GM18499 (cell line): Measurements from ENCODE around the gene SPARCL1.

Source experiments
- ATAC-seq: cut with Tn5 transposase; IDR thresholded peaks from one replicate; pipeline ENCODE4 v1.9.1; 2021; ENCODE audit warnings: moderate number of reproducible peaks; ENCODE audit not compliant: insufficient read depth, unreplicated experiment

SPARCL1 gene

DNA sequence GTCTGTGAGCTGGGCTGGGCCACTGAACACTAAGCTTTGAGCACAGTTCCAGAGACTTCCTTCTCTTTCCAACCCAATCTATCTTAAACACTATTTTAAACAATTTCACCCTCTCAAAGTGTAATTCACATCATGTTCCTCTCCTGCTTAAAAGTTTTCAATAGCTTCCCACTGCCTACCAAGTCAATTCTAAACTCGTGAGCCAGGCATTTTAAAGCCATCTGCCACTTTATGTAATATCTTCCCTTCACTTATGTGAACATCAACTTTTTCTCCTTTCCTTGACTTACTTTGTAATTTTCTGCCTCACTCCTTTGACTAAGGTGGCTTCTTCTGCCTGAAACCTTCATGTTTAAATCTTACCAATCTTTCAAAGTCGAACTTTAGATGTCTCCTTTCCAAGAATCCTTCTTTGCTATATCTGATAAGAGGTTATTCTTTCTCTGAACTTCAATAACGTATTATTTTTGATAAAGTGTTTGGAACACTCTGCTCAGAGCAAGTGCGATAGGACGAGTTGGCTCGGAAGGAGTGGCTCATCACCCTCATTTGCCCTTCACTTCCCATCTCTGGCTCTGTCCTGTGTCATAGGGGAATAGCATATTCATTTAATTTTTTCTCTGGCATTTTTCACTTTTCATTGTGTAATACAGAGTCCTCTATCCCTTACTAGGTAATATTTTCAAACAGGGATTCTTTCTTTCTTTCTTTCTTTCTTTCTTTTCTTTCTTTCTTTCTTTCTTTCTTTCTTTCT lies 13.0 kb upstream of the SPARCL1 start:
- no peak for ATAC-seq

DNA sequence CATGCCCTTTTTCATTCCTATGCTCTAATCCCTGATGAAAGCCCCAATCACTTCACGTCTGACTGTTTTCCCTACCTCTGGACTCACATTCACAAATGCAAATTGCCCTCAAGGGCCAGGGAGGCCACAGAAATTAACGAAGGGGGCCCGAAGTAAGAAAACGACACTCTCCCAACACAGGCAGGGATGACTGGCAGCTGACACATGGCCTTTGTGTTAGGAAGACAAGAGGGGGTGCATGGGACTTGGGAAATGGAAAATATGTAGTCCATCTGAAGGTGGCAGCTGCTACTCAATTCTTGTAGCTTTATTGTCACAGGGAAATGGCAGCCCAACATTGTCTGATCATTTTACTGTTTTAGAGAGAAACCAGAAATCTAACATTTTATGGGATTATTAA lies 12.3 kb upstream of the SPARCL1 start:
- no peak for ATAC-seq

DNA sequence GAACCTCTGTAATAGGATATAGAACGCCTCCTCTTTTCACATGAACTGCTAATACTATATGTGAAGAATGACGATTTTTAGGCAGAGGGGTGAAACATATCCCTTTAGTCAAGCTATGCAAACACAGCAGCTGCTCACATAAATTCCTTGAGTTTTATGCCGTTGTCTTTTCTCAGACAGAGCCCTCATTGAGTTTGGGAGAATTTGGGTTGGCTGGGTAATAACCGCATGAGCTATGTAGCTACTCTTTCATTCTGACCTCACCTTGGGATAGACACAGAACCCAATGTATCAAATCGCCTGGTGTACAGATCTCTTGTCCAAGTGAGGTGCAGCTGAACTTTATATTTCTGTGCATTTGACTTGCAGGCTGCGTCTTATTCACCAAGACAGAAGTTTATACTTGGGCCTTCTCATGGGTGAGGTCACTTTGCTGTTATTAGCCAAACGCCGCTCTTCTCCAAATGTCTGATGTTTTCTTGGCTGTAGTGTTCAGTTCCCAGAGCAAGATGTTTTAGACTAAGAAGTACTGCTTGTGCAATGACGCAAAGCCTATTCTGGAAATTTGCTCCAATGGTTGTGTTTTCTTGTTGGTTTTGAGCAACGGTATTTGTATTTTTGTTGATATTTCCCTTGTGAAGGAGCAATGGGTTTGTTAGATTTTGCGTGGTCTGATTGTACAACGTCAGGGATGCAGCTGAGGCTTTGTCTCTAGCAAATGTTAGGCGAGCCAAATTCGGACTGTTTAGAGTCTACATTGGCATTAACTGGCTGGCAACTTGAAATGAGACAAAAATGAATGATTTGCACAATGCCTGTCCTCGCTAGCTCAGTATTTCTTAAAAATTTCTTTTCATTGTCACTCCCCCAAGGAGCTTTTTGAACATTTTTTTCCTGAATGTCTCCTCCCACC lies 11.2 kb upstream of the SPARCL1 start:
- no peak for ATAC-seq

DNA sequence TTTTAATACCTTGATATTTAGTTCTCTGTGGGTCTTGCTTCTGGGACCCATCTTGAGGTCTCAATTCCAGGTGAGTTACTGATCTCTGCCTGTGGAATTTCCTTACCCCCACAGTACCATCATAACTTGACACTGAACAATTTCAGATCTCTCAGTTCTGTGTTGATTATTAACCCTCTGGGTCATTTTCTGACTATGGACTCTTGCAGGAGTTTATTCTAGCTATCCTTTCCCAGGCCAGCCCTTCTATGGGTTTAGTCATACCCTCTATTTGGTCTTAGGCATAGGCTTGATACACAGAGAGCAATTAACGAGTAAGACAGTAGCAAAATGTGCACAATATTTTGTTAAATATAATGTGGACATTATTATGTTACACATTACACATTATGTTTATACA lies 3.7 kb upstream of the SPARCL1 start:
- no peak for ATAC-seq

DNA sequence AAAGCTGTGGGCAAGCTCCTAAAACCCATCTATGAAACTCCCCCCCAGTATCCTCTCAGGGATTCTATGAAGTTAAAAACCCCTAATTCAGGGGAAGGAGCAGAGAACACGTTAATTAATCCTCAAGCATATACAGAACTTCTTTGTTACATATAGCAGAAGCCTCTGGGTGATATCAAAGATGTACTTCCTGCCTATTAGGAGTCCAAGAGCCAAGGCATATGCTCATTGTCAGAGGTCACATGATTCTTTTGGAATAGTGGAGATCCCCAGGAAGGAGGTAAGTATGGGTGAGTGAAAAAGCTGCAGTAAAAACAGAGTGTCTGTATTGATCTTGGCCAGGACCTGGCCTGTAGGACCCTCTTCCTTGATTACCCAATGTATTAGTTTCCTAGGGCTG lies 2.9 kb upstream of the SPARCL1 start:
- no peak for ATAC-seq

DNA sequence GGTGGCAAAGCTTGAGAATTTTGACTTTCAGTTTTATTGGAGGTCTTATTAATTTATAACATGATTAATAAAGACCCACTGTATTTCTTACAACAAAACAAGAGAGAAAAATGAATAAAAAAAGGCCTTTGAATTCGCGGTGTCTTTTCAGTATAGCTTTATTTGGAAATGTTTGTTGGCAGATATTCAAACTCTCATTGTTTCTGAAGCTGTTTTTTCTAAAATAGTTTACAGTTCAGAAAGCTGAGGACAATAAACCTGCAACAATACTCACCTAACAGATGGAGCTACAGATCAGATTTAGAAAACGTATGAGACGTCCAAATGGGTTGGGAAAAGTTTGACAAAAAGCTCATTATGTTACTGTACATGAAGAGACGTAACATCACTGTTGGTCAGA lies 2.4 kb upstream of the SPARCL1 start:
- no peak for ATAC-seq

DNA sequence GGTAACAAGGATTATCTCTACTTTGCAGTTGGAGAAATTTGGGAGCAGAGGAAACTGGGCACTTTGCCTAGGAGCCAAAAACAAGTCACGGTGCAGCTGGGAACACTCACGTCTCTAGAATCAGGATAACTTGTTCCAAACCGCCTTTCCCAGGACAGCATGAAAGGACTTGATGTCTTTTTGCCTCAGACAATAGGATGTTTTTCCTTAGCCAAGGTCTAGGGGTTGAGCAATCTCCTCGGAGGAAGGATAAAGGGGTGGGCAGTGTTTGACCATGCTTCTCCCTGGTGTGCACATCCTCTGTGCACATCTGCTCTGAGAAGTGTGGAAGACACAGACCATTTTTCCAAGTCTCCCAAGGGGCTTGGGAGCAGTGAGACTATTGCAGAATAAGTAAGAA lies 1.7 kb upstream of the SPARCL1 start:
- no peak for ATAC-seq

DNA sequence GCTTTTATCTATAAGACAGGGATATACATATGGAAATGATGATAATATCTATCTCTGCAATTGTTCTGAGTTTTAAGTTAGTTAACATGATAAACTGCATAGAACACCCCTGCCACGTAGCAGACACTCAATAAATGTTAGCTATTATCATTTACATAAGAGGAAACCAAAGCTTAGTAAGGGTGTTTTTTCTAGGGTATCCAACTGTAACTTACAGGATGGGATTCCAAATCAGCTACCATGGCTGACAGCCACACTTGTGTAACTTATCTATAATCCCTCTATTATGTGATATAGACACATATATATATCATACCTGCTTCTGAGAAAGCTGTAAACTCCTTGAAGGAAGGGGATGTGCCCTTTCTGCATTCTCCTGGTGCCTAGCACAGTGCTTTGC lies 1.1 kb upstream of the SPARCL1 start:
- no peak for ATAC-seq

DNA sequence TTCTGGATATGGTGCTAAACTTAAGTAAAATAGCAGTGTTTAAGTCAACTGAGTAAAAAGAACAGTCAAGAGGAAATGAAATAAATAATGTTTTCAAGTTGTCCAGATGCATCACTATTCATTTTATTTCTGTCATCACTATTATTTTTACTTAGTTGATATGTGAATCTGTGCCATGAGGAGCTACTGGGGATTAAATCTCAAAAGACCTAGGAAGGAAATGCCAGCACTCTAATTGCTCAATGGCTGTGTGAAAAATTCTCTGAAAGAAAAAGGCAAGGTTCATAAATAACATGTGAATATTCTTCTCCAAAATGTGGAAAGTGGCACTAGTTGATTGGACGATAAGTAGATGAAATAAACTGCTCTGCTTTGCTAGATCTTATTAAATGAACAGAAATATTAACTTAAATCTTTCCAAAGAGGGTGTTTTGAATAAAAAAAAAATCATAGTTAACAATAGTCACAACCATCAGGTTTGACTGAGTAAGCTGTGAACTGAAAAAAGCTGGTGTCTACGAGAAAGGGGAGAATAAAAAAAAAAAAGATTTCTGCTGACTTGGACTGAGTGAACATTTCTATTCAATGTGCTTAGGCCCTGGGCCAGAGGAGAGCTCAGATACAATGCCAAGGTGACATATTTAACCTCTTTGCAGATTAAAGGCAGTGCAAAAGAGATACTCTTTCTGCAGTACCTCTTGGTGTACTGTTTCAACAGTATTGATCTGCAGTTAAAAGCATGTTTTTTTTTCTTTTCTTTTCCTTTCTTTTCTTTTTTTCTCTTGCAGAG lies 1.6 kb downstream of the SPARCL1 start:
- no peak for ATAC-seq

DNA sequence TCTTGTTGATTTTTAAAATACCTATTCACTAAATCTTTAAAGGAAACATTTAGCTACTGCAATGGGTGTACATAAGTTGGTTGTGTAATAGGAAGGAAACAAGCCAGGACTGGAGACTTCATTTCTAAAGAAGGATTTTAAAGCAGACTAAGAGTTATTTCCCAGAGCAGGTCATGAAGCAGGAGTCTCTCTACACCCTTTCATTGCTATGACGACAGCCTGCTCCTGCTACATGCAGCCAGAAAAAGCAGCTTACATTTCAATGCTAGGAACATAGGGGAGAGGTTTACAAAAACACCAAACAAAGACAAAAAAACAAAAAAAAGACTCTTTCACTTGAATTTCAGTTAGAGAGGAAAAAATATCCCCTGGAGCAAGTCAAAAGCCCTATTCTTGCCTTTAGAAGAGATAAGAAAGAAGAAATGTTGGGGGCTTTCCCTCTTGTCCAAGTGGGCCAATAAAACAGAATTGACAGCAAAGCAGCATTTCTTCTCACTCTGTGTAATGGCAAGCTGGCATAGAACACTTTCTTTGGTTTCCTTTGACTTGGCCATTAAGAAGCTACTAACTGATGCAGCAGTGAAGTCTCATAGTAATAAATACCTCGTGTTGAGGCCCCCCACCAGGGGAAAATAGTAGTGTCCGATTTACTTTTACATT lies 3.4 kb downstream of the SPARCL1 start:
- no peak for ATAC-seq

DNA sequence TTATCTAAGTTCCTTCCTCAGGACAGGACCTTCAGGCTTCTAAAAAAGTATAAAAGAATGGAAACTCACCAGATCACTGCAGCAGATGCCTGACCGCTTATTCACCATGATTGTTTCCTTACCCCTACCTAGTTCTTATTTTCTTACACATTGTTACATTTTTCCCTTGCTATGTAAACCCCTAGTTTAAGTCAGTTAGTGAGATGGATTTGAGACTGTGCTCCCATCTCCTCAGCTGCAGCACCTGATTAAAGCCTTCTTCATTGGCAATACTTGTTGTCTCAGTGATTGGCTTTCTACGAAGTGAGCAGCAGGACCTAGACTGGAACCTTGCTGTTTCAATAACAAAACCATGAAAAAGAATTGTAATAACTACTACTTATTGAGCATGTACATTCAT lies 4.7 kb downstream of the SPARCL1 start:
- no peak for ATAC-seq

DNA sequence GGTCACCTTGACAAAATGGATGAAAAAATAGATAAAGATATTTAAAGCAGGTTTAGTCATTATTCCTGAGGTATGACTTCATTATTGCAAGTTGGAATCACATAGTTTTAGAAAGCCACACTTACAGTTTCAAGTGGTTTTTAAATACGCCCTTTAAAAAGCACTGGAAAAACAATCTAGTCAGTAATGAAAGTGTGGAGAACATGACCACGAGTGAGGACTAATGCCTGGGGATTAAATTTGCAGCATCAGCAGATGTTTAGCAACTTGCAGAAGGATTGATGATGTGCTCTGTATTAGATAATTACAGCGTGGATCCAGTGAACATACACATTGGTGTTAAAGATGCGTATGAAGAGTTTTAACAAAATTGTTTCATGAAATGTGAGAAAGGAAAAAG lies 5.9 kb downstream of the SPARCL1 start:
- no peak for ATAC-seq

DNA sequence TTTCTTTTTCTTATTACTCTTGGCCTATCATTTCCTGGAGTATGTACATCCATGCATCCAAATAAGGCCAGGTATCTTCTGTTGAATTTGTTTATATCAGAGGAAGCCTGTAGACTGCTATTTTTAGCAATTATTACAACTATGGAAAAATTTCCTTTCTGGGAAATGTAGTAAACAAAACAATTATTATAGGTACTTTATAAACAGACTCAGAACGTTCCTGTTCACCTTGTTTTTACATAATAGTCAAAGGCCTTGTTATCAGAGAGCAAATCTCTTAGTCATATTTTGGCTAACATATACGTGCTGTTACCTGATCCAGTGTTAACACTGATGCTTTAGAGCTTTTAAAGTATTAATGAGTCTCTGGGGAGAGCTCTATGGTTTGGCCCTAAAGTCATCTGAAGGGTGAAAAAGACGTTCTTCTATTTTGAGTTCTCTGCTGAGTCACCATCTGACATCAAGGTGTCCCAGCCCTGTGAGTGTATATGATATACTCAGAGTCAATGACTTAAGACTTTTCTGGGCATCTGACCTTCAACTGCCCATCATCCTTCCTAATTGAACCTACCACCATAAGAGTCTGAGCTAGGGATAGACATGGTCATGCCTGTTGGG lies 7.3 kb downstream of the SPARCL1 start:
- no peak for ATAC-seq

DNA sequence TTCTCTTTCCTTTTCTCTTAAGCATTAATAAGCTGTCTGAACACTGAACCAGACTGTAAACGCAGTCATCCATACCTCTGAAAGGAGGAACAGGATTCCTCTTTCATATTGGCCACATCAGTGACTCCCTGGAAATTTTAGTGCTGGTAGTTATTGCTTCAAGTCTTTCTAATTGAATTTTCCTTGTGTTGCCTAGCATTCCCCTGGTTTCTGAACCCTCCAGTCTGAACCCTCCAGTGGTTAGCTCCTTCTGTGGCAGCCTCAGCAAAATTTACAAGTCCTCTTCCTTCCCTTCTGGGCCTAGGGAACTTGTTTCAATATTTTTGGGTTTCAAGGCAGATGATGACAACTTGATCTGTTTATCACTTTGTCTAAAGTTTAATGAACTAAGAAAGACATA lies 7.9 kb downstream of the SPARCL1 start:
- ATAC-seq = no peak

DNA sequence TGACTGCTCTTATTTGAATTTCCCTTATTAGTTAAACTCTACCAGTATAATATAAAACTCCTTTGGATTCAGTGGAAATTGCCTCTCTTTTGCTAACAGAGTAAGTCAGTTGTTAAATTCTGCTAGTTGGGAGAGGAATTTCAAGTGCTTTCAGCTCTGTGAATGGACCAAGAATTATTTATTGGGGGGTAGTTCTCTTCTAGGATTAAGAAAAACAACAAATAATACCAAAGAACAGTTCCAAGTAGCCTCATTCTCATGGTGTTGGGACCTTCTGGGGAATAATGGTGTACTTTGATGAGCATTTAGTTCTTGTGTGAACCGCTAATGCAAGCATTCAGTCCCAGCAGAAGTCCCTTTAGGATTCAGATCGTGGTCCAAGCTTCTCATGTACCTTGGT lies 11.6 kb downstream of the SPARCL1 start:
- no peak for ATAC-seq

DNA sequence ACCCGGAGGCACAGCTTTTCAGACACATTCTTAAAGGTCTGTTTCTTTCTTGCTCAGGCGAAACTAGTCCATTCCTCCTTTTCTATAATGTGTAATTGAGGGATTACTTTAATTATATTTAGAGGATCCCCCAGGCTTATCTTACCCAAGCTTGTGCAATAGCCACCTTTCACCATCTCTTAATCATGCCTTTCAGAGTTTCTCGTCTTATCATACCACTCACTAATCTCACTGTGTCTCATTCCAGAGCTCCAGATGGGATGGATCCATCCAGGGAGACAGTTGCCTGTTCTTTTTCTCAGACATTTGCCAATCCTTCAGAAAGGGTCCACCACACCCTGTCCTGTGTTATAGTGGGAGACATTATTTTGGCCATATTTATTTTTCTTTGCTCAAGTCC lies 12.5 kb downstream of the SPARCL1 start:
- no peak for ATAC-seq

DNA sequence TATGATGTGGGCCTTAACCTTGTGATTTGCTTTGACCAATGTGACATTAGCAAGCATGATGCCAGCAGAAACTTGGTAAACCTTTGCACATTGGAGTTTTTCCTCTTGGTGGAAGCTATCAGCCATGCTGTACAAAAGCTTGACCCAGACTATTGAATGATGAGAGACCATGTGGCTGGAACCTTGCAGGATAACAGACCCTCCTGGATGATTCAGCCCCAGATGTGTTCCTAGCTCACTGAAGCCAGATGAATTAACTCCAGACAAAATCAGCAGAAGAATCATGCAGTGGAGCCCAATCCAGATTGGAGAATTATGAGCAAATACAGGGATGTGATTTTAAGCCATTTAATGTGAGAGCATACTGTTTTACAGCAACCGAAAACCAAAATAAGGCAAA lies 16.8 kb downstream of the SPARCL1 start:
- no peak for ATAC-seq

DNA sequence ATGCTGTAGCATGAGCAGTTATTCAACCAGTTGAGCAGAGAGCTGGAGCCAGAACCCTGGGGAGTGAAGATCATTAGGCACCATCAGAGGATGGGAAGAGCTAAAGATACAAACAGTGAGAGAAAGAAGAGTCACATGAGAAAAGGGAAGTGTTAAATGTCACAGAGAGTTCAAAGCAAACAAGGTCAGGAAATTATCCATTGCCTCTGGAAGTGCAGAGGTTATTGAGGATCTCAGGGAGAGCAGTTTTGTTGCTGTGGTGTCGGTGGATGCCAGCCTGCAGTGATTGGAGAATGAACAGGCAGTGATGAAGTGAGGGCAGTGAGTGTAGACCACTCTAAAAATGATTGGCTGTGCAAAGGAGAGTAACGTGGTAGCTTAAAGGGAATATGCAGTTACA lies 17.7 kb downstream of the SPARCL1 start:
- ATAC-seq = no peak

DNA sequence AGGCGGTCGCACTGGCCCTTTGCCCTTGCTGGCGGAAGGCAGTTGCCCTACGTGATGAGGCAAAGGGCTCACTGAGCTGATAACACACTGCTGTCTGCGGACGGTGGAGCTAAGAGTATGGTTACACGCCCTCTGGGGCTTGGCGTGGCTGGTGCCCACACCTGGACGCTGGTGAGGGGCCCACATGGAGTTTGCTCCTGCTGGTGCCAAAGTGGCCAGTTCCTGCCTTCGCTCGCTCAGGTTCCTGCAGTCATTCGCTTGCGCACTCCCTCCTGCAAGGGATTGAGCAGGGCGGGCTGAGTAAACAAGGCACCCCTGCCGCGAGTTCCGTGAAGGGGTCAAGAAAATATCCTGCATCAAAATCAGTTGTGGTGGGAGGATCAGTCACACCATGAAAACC lies 18.4 kb downstream of the SPARCL1 start:
- ATAC-seq = no peak
